Gastrocnemius medialis (tissue), 4 donors: ENCODE results near the gene NFKBIE. TPM values are rescaled to one million over a fixed set of nuclear protein-coding genes. Genes with fewer than 3 reads are reported as not detected.

Experiments used
- ATAC-seq, 2 donors: fragments of 150-250 bp; one replicate each; pipeline ENCODE4 v1.9.1; 2016
- DNase-seq, 2 donors: peaks; one replicate each; pipeline ENCODE4 v3.0.0-alpha.2; 2019
- H3K27ac ChIP-seq, 4 donors: fragments of 200-600 bp; sonication (generic); 1 replicate in 1 of 4; 2 replicates in 3 of 4; pipeline ENCODE4 v1.5.1; 2016 to 2018; ENCODE audit warnings: mild to moderate bottlenecking in 2 of 4, moderate library complexity in 1 of 4
- H3K27me3 ChIP-seq, 3 donors: fragments of 200-600 bp; sonication (generic) in 2 of 3; 1 replicate in 1 of 3; 2 replicates in 2 of 3; pipeline versions ENCODE4 v1.5.1 to v1.6.0; 2016 to 2019; ENCODE audit warnings: mild to moderate bottlenecking in 1 of 3, moderate library complexity in 1 of 3
- H3K36me3 ChIP-seq, 2 donors: fragments of 200-600 bp; sonication (generic) in 1 of 2; one replicate each; pipeline ENCODE4 v1.5.1; 2017 to 2018
- H3K4me1 ChIP-seq, 2 donors: fragments of 200-600 bp; sonication (generic) in 1 of 2; one replicate each; pipeline ENCODE4 v1.5.1; 2016 to 2017; ENCODE audit warnings: mild to moderate bottlenecking in 2 of 2
- H3K4me3 ChIP-seq, 4 donors: fragments of 200-600 bp; sonication (generic) in 3 of 4; 1 replicate in 1 of 4; 2 replicates in 3 of 4; pipeline ENCODE4 v1.5.1; 2016 to 2019; ENCODE audit warnings: mild to moderate bottlenecking in 2 of 4
- H3K9me3 ChIP-seq, 3 donors: fragments of 200-600 bp; sonication (generic) in 2 of 3; 1 replicate in 1 of 3; 2 replicates in 2 of 3; pipeline ENCODE4 v1.5.1; 2016 to 2019
- CTCF ChIP-seq, 5 experiments: fragments of 450-650 bp in 3 of 5; fragments of 200-600 bp in 2 of 5; sonication (generic) in 2 of 5; IDR thresholded peaks in 4 of 5; conservative IDR thresholded peaks in 1 of 5; 1 replicate in 4 of 5; 2 replicates in 1 of 5; pipeline ENCODE4 v1.5.1; 2016 to 2019; ENCODE audit warnings: antibody characterized with exemption in 5 of 5, mild to moderate bottlenecking in 3 of 5, moderate library complexity in 3 of 5
- POLR2A ChIP-seq, 2 donors: fragments of 450-650 bp; IDR thresholded peaks; one replicate each; pipeline ENCODE4 v1.6.1; 2017; ENCODE audit warnings: antibody characterized with exemption in 2 of 2, mild to moderate bottlenecking in 2 of 2, moderate library complexity in 2 of 2
- in situ Hi-C, 4 donors: fragments of 200-750 bp; cut with MboI; loops; one replicate each; pipeline versions ENCODE4 v1.15.0 to v1.8.0; 2017; ENCODE audit warnings: low sequenced_read_pairs in 4 of 4
- intact Hi-C: fragments of 100-400 bp; cut with DNase I; formaldehyde crosslinking; loops from one replicate; pipeline ENCODE4 v1.15.1; 2023; ENCODE audit warnings: low total_unique reads
- total RNA-seq, 4 donors: library from RNA; depleted of rRNA; stranded (reverse); fragments of >200 nt; gene quantifications; one replicate each; pipeline versions ENCODE4 v1.1.0 to v1.2.3, GENCODE V29; 2016

NFKBIE gene
- total RNA-seq, 4 donors from 2014 or later = 4.1 to 11.1 (median 10.0) TPM

GRCh38 chr6:44228031-44228430 lies 37.3 kb downstream of the NFKBIE start:
- H3K27ac ChIP-seq = peak overlapping the region; percentile 95 to 99 (median 98)
- no peaks in the 10 kb centered on the region for H3K9me3 ChIP-seq
- H3K4me1 ChIP-seq = peaks cover 71 to 75% of the 10 kb centered on the region in 2 donors
- intact Hi-C loops = loop anchor here (5.0 kb wide), 1 partner anchor 236 kb away; no protein-coding TSS in a partner anchor
- ATAC-seq = no peak
- H3K27me3 ChIP-seq = no peaks in the 10 kb centered on the region
- peaks cover 0 to 8% of the 10 kb centered on the region in 2 donors for H3K36me3 ChIP-seq
- TF ChIP-seq CTCF (IDR thresholded peaks at IDR 0.05 in 4 of 5, conservative IDR thresholded peaks at IDR 0.05 in 1 of 5) (no peak), POLR2A (IDR thresholded peaks at IDR 0.05) (no peak)
- no peak for DNase-seq
- H3K4me3 ChIP-seq = peak overlapping the region; percentile 31 to 51 (median 42)
- in situ Hi-C loops = loop anchor here in 1 of 4 donors (25.0 kb wide), 1 partner anchor 116 kb away; no protein-coding TSS in a partner anchor

DNA sequence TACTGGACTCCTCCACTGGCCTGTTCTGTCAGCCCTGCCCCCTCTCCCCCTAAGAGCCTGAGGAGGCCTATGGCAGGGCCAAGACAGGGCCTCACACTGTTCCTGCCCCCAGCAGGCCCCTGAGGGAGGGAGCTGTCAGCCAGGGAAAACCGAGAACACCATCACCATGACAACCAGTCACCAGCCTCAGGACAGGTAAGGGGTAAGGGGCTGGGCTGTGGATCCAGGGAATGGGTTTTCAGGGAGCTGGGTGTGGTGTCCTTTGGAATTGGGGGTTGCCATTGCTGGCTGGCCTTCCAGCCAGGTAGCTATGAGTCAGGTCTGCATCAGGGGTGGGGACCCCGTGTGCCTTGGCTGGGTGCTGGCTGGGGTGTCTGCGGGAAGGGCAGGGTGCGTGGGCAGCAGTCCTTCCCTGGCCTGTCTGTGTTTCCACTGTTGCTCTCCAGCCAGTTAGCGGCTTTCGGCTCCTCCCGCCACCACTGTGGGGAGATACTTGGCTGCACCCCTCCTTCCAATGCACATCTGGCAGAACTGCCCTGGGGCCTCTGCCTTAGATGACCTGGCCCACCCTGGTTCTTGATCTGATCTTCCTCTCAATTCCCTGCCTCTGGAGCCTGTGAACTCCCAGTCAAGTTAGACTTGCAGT lies 38.1 kb downstream of the NFKBIE start:
- DNase-seq = no peak
- Histone ChIP-seq H3K27me3 (no peaks in the 10 kb centered on the region), H3K9me3 (no peaks in the 10 kb centered on the region), H3K27ac (peak overlapping the region; percentile 95 to 99 (median 98)), H3K4me3 (peak overlapping the region; percentile 31 to 51 (median 42)), H3K36me3 (peaks cover 0 to 7% of the 10 kb centered on the region in 2 donors), H3K4me1 (peaks cover 72 to 77% of the 10 kb centered on the region in 2 donors)
- ATAC-seq = peak in 1 of 2 donors; percentile 10
- TF ChIP-seq CTCF (IDR thresholded peaks at IDR 0.05 in 4 of 5, conservative IDR thresholded peaks at IDR 0.05 in 1 of 5) (no peak), POLR2A (IDR thresholded peaks at IDR 0.05) (no peak)
- in situ Hi-C loops (loop anchor here in 1 of 4 donors (25.0 kb wide), 1 partner anchor 115 kb away; no protein-coding TSS in a partner anchor), intact Hi-C loops (loop anchor here (5.0 kb wide), 1 partner anchor 235 kb away; no protein-coding TSS in a partner anchor)

GRCh38 chr6:44226368-44227147 lies 38.8 kb downstream of the NFKBIE start:
- H3K4me1 ChIP-seq = peaks cover 76 to 84% of the 10 kb centered on the region in 2 donors
- H3K27ac ChIP-seq = peak overlapping the region; percentile 95 to 99 (median 98)
- no peaks in the 10 kb centered on the region for H3K36me3 ChIP-seq
- peak in 1 of 2 donors; percentile 66 for DNase-seq
- no peaks in the 10 kb centered on the region for H3K27me3 ChIP-seq
- no peak for TF ChIP-seq POLR2A (IDR thresholded peaks at IDR 0.05)
- TF ChIP-seq CTCF (IDR thresholded peaks at IDR 0.05 in 4 of 5, conservative IDR thresholded peaks at IDR 0.05 in 1 of 5) = no peak
- peak overlapping the region; percentile 31 to 51 (median 42) for H3K4me3 ChIP-seq
- no peaks in the 10 kb centered on the region for H3K9me3 ChIP-seq
- intact Hi-C loops = loop anchor here (5.0 kb wide), 1 partner anchor 234 kb away; no protein-coding TSS in a partner anchor
- in situ Hi-C loops = loop anchor here in 1 of 4 donors (25.0 kb wide), 1 partner anchor 114 kb away; no protein-coding TSS in a partner anchor
- peak; percentile 20 to 37 for ATAC-seq

- Histone ChIP-seq H3K36me3 (no peaks in the 10 kb centered on the region), H3K27me3 (no peaks in the 10 kb centered on the region), H3K27ac (peak overlapping the region; percentile 95 to 99 (median 98)), H3K4me3 (no peak overlapping the region), H3K9me3 (no peaks in the 10 kb centered on the region), H3K4me1 (peaks cover 84 to 91% of the 10 kb centered on the region in 2 donors)
- in situ Hi-C loops = loop anchor here in 1 of 4 donors (25.0 kb wide), 1 partner anchor 113 kb away; no protein-coding TSS in a partner anchor
- TF ChIP-seq POLR2A (IDR thresholded peaks at IDR 0.05) (no peak), CTCF (IDR thresholded peaks at IDR 0.05 in 4 of 5, conservative IDR thresholded peaks at IDR 0.05 in 1 of 5) (no peak)
- no peak for DNase-seq
- intact Hi-C loops = loop anchor here (5.0 kb wide), 1 partner anchor 233 kb away; no protein-coding TSS in a partner anchor
- no peak for ATAC-seq
These were observed 39.6 kb downstream of the NFKBIE start for GRCh38 chr6:44225579-44226325.
